Astrocyte of the hippocampus (primary cell): ENCODE results near the gene LRRC26.

Source experiments
- DNase-seq: peaks from one replicate; pipeline ENCODE4 v3.0.0; 2011; ENCODE audit warnings: low read depth, low spot score

LRRC26 gene

DNA sequence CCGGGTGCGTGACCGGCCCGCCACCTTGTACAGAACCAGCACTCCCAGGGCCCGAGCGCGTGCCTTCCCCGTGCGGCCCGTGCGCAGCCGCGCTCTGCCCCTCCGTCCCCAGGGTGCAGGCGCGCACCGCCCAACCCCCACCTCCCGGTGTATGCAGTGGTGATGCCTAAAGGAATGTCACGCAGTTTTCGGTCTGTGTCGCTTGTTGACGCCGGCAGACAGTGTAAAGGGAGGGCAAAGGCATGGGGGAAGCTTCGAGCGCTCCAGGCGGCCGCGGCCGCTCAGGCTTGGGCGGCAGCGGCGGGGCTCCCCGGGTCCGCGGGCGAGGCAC is 1.3 kb downstream of the LRRC26 start:
- no peak for DNase-seq

- DNase-seq, result no peak
Observed at GRCh38 chr9:137167747-137168572, 1.9 kb downstream of the LRRC26 start.

DNA sequence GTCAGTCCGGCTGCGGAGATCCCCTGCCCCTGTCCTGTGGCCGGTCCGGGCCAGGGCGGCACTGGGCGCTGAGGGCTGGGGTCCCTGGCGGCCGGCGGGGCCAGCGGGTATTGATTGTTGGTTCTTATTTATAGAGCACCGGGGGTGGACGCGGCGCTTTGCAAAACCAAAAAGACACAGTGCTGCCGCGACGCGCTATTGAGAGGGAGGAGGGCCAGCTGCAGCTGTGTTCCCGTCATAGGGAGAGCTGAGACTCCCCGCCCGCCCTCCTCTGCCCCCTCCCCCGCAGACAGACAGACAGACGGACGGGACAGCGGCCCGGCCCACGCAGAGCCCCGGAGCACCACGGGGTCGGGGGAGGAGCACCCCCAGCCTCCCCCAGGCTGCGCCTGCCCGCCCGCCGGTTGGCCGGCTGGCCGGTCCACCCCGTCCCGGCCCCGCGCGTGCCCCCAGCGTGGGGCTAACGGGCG is 2.5 kb downstream of the LRRC26 start:
- no peak for DNase-seq

- DNase-seq, result no peak
Observed at GRCh38 chr9:137166380-137167229, 3.2 kb downstream of the LRRC26 start.

DNA sequence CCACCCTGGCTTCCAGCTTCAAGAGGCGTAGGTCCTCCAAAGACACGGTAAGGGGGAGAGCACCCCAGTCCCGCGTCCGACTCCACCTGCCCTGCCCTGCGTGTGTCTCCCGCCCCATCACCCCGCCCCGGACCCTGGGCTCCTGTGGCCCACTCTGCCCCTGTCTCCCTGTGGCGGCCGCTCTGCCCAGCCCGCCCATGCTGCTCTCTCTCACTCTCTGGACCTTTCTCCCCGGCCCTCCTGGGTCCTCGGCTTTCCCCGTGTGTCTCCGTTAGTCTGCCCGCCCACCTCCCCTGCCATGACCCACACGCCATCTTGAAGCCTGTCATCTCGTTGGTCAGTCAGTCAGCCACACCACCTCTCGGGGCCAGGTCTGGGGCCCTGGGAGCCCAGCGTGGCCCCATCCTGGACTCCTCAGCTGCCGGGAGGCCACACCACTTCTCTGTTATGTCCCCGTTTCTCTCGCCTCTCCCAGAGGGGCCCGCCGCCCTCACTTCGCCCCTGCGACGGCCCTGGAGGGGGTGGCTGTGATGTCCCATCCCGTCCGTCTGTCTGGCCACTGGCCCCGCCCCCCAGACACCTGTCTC is 4.5 kb downstream of the LRRC26 start:
- DNase-seq, result no peak

- no peak for DNase-seq
Observed at GRCh38 chr9:137164370-137165249, 5.2 kb downstream of the LRRC26 start.

DNA sequence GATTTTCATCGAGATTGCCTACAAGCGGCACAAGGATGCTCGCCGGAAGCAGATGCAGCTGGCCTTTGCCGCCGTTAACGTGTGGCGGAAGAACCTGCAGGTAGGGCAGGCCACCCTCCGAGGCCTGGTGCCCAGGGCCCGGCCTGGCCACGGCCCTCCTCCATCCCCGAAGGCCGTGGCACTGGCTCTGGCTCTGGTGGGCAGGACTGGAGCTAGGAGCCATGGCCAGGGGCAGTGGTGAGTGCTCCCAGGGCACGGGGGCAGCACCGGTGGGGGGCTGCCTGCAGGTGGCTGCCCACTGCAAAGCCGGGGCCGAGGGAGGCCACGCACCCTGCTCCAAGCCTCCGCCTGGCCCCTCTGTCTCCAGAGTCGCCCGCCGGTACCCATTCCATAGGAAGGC is 6.0 kb downstream of the LRRC26 start:
- no peak for DNase-seq

DNA sequence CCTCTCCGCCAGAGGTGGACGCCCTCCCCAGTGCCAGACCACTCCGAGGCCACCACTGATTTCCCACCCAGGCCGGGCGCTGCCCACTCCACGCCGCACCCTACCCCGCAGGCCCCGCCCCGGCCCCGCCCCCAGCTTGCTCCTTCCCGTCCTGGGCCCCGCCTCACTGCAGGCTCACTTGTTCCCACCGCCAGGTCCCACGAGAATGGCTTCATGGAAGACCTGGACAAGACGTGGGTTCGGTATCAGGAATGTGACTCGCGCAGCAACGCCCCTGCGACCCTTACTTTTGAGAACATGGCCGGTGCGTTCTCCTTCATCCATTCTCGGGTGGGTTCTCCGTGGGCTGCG is 6.5 kb downstream of the LRRC26 start:
- no peak for DNase-seq

GRCh38 chr9:137162505-137163364 is 7.1 kb downstream of the LRRC26 start:
- DNase-seq, result no peak

GRCh38 chr9:137161558-137162486 is 8.0 kb downstream of the LRRC26 start:
- DNase-seq, result no peak

- no peak for DNase-seq
Observed at GRCh38 chr9:137160716-137161557, 8.9 kb downstream of the LRRC26 start.

GRCh38 chr9:137160054-137160425 is 9.8 kb downstream of the LRRC26 start:
- DNase-seq, result no peak

DNA sequence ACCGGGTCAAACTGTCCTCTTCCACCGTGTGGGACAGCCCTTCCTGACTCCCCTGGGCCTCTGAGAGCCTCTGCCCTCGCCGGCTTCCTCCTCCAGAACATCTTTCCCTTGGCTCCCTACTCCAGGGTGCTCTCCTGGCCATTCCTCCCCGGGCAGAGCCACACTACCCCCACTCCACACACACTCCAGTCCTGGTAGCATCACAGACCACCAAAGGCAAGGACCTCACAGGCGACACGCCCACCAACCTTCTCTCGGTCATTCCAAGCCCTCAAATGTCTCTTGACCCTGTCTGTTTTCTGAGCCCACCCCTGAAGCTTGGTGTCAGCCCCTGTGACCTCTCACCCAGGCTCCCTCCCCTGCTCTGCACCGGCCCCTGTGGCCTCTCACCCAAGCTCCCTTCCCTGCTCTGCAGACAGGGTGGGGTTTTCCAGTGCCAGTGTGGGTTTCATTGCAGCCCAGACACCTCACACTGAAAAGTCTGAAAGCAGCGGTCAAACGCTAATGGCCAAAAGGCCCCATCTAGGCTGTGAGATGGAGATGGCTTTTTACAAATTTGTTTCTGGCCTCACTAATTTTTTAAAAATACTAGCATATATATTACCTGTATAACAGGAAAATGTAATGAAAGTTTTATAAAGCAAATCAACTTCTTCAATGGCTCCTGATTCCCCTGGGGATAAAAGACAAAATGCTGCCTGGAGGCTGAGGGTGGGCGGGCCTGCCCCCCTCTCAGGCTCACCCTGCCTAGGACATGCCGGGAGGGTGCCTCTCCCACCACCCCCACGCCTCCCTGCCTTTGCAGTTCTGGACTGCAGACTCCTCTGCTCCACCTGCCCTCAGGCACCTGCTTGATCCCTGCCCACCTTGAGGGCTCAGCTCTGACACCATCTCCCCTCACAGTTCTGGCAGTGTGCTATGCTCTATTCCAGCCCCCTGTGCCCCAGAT is 10.5 kb downstream of the LRRC26 start:
- DNase-seq, result no peak

- DNase-seq, result no peak
Observed at GRCh38 chr9:137158625-137159024, 11.2 kb downstream of the LRRC26 start.

- no peak for DNase-seq
Observed at GRCh38 chr9:137157618-137158415, 12.0 kb downstream of the LRRC26 start.

GRCh38 chr9:137156567-137157375 is 13.1 kb downstream of the LRRC26 start:
- peak; percentile 51 for DNase-seq
